GM23338 (cell line): ENCODE measurements around the gene DROSHA. TPM values are rescaled to one million over a fixed set of nuclear protein-coding genes. Genes with fewer than 3 reads are reported as not detected.
A peak's percentile ranks its signal among the peaks of the same experiment; 100 is the strongest.

Source experiments
- ATAC-seq: fragments of 200-7000 bp; cut with Tn5 transposase; 3 replicates; pipeline ENCODE4 v1.9.1; 2020
- DNase-seq: peaks from one replicate; pipeline ENCODE4 v3.0.0-alpha.2; 2015; ENCODE audit warnings: low spot score
- H2AFZ ChIP-seq: fragments of 200-600 bp; sonication (generic); 2 replicates; pipeline ENCODE4 v1.8.0; 2016; ENCODE audit warnings: antibody characterized with exemption, mild to moderate bottlenecking, moderate library complexity
- H3F3A ChIP-seq: fragments of 200-600 bp; sonication (generic); replicated peaks from 2 replicates; pipeline ENCODE4 v1.8.0; 2017; ENCODE audit warnings: antibody characterized with exemption, mixed run types, low read depth
- H3K27ac ChIP-seq: fragments of 200-600 bp; sonication (generic); 2 replicates; pipeline ENCODE4 v1.6.1; 2016; ENCODE audit warnings: low read depth
- H3K27me3 ChIP-seq: fragments of 200-600 bp; sonication (generic); 2 replicates; pipeline ENCODE4 v1.8.0; 2016; ENCODE audit warnings: mild to moderate bottlenecking, mixed run types, moderate library complexity; ENCODE audit not compliant: insufficient read depth
- H3K36me3 ChIP-seq: fragments of 200-600 bp; sonication (generic); 2 replicates; pipeline ENCODE4 v1.8.0; 2016; ENCODE audit warnings: mild to moderate bottlenecking; ENCODE audit not compliant: insufficient read depth
- H3K4me1 ChIP-seq: fragments of 200-600 bp; sonication (generic); 2 replicates; pipeline ENCODE4 v1.8.0; 2016; ENCODE audit warnings: mild to moderate bottlenecking, moderate library complexity; ENCODE audit not compliant: insufficient read depth
- H3K4me2 ChIP-seq: fragments of 200-600 bp; sonication (generic); 2 replicates; pipeline ENCODE4 v1.7.1; 2017; ENCODE audit warnings: mixed run types
- H3K4me3 ChIP-seq: fragments of 200-600 bp; sonication (generic); 2 replicates; pipeline ENCODE4 v1.6.1; 2016; ENCODE audit warnings: mixed run types
- H3K79me2 ChIP-seq: fragments of 200-600 bp; sonication (generic); replicated peaks from 2 replicates; pipeline ENCODE4 v1.8.0; 2017; ENCODE audit warnings: mild to moderate bottlenecking; ENCODE audit not compliant: insufficient read depth
- H3K9me2 ChIP-seq: fragments of 200-600 bp; sonication (generic); 2 replicates; pipeline ENCODE4 v1.8.0; 2017; ENCODE audit not compliant: insufficient read depth
- H4K20me1 ChIP-seq: fragments of 200-600 bp; sonication (generic); replicated peaks from 2 replicates; pipeline ENCODE4 v1.8.0; 2017; ENCODE audit warnings: mild to moderate bottlenecking; ENCODE audit not compliant: insufficient read depth
- H3K27ac Mint-ChIP-seq: 2 replicates; pipeline ENCODE4 v1.8.0; 2020; ENCODE audit warnings: inconsistent platforms, mild to moderate bottlenecking, moderate library complexity, mixed read lengths
- H3K27me3 Mint-ChIP-seq: 3 replicates; pipeline ENCODE4 v1.8.0; 2022; ENCODE audit warnings: low read depth, mild to moderate bottlenecking, moderate library complexity, mixed read lengths, inconsistent platforms; ENCODE audit not compliant: insufficient read depth, poor library complexity
- H3K36me3 Mint-ChIP-seq: 3 replicates; pipeline ENCODE4 v1.8.0; 2021; ENCODE audit warnings: low read depth, mild to moderate bottlenecking, inconsistent platforms, moderate library complexity, mixed read lengths
- H3K4me1 Mint-ChIP-seq: 3 replicates; pipeline ENCODE4 v1.8.0; 2020; ENCODE audit warnings: mild to moderate bottlenecking, inconsistent platforms, mixed read lengths
- H3K4me3 Mint-ChIP-seq: 3 replicates; pipeline ENCODE4 v1.8.0; 2021; ENCODE audit warnings: moderate library complexity, mild to moderate bottlenecking, inconsistent platforms, mixed read lengths
- H3K9me3 Mint-ChIP-seq: 3 replicates; pipeline ENCODE4 v1.8.0; 2020; ENCODE audit warnings: moderate library complexity, mild to moderate bottlenecking, inconsistent platforms, mixed read lengths
- CREB1 ChIP-seq: fragments of 250-450 bp; sonication (Bioruptor Pico); IDR thresholded peaks from 2 replicates; pipeline ENCODE4 v1.5.0; 2020; ENCODE audit warnings: low read depth, mild to moderate bottlenecking, moderate library complexity
- EZH2 ChIP-seq: fragments of 200-600 bp; sonication (generic); IDR thresholded peaks from one replicate; pipeline ENCODE4 v1.8.0; 2017; ENCODE audit warnings: antibody characterized with exemption, mild to moderate bottlenecking, low read depth; ENCODE audit not compliant: unreplicated experiment
- EZH2phosphoT487 ChIP-seq: fragments of 200-600 bp; sonication (generic); IDR thresholded peaks from one replicate; pipeline ENCODE4 v1.8.1; 2018; ENCODE audit warnings: antibody characterized with exemption; ENCODE audit not compliant: unreplicated experiment
- JUNB ChIP-seq: IDR thresholded peaks from one replicate; pipeline ENCODE4 v1.6.1; 2016; ENCODE audit warnings: antibody characterized with exemption; ENCODE audit not compliant: unreplicated experiment
- STAT1 ChIP-seq: IDR thresholded peaks from one replicate; pipeline ENCODE4 v1.6.1; 2016; ENCODE audit warnings: antibody characterized with exemption; ENCODE audit not compliant: unreplicated experiment
- ZNF114 ChIP-seq: fragments of 250-450 bp; sonication (Bioruptor Pico); IDR thresholded peaks from 2 replicates; pipeline ENCODE4 v1.5.0; 2020; ENCODE audit warnings: mild to moderate bottlenecking, moderate library complexity
- ZNF331 ChIP-seq: fragments of 250-450 bp; sonication (Bioruptor Pico); IDR thresholded peaks from 2 replicates; pipeline ENCODE4 v1.5.0; 2020; ENCODE audit warnings: low read depth, mild to moderate bottlenecking, moderate library complexity
- polyA plus RNA-seq: library from polyadenylated mRNA; unstranded; fragments of >200 nt; fragmentation: Nextera tagmentation; extraction: Ambion mirVana; gene quantifications from 2 replicates; pipeline ENCODE4 v1.2.1, GENCODE V29; 2016
- total RNA-seq: library from RNA; depleted of rRNA; stranded (reverse); fragments of >200 nt; shearing (Covaris generic); gene quantifications from 2 replicates; pipeline ENCODE4 v1.2.3, GENCODE V29; 2014
- TF ChIP-seq, protein P1 (sequence below), 2 experiments: fragments of 200-600 bp in 1 of 2; sonication (generic) in 1 of 2; conservative IDR thresholded peaks; 2 replicates each; pipeline versions ENCODE4 v1.5.1 to v1.6.1; 2016 to 2017; ENCODE audit warnings: antibody characterized with exemption in 2 of 2, low read depth in 2 of 2, mild to moderate bottlenecking in 2 of 2, moderate library complexity in 1 of 2
- TF ChIP-seq, protein P2 (sequence below): IDR thresholded peaks from 2 replicates; pipeline ENCODE4 v1.6.1; 2016; ENCODE audit warnings: antibody characterized with exemption
- TF ChIP-seq, protein P3 (sequence below): IDR thresholded peaks from one replicate; pipeline ENCODE4 v1.6.1; 2018; ENCODE audit warnings: antibody characterized with exemption; ENCODE audit not compliant: unreplicated experiment

The DROSHA gene
- total and polyA plus RNA-seq, 2 experiments from 2014 or later: 70.6 to 87.8 TPM

DNA sequence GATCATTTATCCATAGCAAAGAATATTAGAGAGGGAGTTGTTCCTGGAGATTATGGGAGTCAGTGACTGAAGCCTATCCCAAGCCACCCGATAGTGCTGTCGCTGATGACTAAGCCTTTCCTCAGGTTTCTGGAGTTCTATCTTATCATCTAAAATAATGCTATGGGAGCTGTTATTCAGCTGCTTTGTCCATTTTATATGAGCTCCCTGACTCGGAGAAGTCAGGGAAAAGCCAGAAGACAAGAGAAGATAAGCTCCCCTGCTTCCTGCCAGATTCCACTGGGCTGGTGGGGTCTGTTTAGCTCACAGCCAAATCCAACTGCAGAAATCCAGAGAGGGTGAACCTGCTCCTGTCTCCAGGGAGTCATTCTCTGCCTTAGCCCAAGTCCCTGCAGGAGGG, 148.2 kb downstream of the DROSHA start:
- Mint-ChIP-seq H3K27ac (no peak overlapping the region), H3K9me3 (peaks cover 24% of the 10 kb centered on the region), H3K4me1 (peaks cover 25% of the 10 kb centered on the region), H3K4me3 (no peak overlapping the region), H3K27me3 (peaks cover 4% of the 10 kb centered on the region), H3K36me3 (peaks cover 16% of the 10 kb centered on the region)
- H3K79me2 ChIP-seq: no peaks in the 10 kb centered on the region
- H3K27ac ChIP-seq: no peak overlapping the region
- H2AFZ ChIP-seq: 0 out of 2 replicates have a peak overlapping the region, but pooled peaks have one; percentile 65
- no peaks in the 10 kb centered on the region for H3F3A ChIP-seq
- H3K27me3 ChIP-seq: no peaks in the 10 kb centered on the region
- peaks cover 17% of the 10 kb centered on the region for H3K4me1 ChIP-seq
- no peak overlapping the region for H3K4me2 ChIP-seq
- ATAC-seq (no peak; the same call in 2 of the 3 replicates), DNase-seq (no peak)
- no peaks in the 10 kb centered on the region for H3K9me2 ChIP-seq
- H3K36me3 ChIP-seq: 0 out of 2 replicates have a peak, but pooled peaks cover 6% of the 10 kb centered on the region
- TF ChIP-seq, protein P1, sequence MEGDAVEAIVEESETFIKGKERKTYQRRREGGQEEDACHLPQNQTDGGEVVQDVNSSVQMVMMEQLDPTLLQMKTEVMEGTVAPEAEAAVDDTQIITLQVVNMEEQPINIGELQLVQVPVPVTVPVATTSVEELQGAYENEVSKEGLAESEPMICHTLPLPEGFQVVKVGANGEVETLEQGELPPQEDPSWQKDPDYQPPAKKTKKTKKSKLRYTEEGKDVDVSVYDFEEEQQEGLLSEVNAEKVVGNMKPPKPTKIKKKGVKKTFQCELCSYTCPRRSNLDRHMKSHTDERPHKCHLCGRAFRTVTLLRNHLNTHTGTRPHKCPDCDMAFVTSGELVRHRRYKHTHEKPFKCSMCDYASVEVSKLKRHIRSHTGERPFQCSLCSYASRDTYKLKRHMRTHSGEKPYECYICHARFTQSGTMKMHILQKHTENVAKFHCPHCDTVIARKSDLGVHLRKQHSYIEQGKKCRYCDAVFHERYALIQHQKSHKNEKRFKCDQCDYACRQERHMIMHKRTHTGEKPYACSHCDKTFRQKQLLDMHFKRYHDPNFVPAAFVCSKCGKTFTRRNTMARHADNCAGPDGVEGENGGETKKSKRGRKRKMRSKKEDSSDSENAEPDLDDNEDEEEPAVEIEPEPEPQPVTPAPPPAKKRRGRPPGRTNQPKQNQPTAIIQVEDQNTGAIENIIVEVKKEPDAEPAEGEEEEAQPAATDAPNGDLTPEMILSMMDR (conservative IDR thresholded peaks at IDR 0.05; ENCODE audit: low read depth in 2 of 2): no peak
- TF ChIP-seq, protein P2, sequence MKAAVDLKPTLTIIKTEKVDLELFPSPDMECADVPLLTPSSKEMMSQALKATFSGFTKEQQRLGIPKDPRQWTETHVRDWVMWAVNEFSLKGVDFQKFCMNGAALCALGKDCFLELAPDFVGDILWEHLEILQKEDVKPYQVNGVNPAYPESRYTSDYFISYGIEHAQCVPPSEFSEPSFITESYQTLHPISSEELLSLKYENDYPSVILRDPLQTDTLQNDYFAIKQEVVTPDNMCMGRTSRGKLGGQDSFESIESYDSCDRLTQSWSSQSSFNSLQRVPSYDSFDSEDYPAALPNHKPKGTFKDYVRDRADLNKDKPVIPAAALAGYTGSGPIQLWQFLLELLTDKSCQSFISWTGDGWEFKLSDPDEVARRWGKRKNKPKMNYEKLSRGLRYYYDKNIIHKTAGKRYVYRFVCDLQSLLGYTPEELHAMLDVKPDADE: no peak
- no peak for TF ChIP-seq JUNB
- no peak for TF ChIP-seq ZNF331 (CRISPR knock-in tag)
- TF ChIP-seq EZH2phosphoT487: no peak
- no peak for TF ChIP-seq ZNF114 (CRISPR knock-in tag)
- no peaks in the 10 kb centered on the region for H4K20me1 ChIP-seq
- H3K4me3 ChIP-seq: no peak overlapping the region

DNA sequence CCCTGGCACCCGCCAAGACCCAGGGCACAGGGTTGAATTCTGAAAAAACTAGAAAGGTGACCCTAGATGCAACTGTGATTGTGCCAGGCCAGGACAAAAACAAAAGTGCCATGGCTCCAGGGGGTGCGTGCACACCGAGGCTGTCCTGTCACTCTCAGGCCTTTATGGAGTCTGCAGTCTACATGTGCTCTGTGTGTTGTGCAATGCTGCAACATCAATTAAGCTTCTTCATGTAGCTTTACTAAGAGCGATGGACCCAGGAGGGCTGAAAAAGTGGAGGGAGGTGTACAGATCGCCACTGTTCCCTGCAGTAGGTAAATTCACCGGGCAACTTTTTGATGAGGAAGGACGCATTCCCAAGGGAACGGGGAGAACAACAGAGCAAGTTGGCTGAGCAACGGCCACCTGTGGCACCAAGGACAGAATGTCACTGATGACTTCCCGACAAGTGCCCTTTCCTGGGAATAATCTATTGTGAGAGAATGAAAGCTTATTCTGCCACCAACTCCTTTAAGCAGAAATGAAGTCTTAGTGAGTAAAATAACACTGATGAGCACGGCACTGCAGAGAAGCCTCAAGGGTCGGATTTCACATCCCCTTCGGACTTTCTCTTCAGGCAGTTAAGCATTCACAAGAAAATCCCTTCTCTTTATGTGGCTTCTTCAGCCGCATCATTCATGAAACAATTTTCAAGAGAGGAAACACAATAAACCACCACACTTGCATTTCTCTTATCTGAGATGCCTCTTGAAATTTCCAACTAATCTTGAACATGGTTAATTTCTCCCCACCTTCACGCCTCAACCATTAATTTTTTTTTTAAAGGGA, 149.6 kb downstream of the DROSHA start:
- DNase-seq: peak; percentile 35
- Mint-ChIP-seq H3K4me3 (no peak overlapping the region), H3K4me1 (peaks cover 25% of the 10 kb centered on the region), H3K9me3 (peaks cover 9% of the 10 kb centered on the region; the same call in 2 of the 3 replicates), H3K27me3 (peaks cover 4% of the 10 kb centered on the region), H3K36me3 (peaks cover 3% of the 10 kb centered on the region; the same call in 2 of the 3 replicates), H3K27ac (no peak overlapping the region)
- Histone ChIP-seq H3K4me1 (peaks cover 17% of the 10 kb centered on the region), H3K79me2 (no peaks in the 10 kb centered on the region), H3K27me3 (no peaks in the 10 kb centered on the region), H3K9me2 (no peaks in the 10 kb centered on the region), H3K27ac (no peak overlapping the region), H4K20me1 (no peaks in the 10 kb centered on the region), H3K4me2 (peak overlapping the region; percentile 30), H2AFZ (peak overlapping the region; percentile 64), H3F3A (no peaks in the 10 kb centered on the region), H3K4me3 (no peak overlapping the region), H3K36me3 (0 out of 2 replicates have a peak, but pooled peaks cover 4% of the 10 kb centered on the region)
- ATAC-seq: peak; percentile 62
- TF ChIP-seq ZNF114 (CRISPR knock-in tag) (no peak), STAT1 (no peak), EZH2 (no peak), ZNF331 (CRISPR knock-in tag) (no peak), EZH2phosphoT487 (no peak), CREB1 (no peak)
- TF ChIP-seq, protein P1 (conservative IDR thresholded peaks at IDR 0.05; ENCODE audit: low read depth in 2 of 2): no peak
- TF ChIP-seq, protein P3, sequence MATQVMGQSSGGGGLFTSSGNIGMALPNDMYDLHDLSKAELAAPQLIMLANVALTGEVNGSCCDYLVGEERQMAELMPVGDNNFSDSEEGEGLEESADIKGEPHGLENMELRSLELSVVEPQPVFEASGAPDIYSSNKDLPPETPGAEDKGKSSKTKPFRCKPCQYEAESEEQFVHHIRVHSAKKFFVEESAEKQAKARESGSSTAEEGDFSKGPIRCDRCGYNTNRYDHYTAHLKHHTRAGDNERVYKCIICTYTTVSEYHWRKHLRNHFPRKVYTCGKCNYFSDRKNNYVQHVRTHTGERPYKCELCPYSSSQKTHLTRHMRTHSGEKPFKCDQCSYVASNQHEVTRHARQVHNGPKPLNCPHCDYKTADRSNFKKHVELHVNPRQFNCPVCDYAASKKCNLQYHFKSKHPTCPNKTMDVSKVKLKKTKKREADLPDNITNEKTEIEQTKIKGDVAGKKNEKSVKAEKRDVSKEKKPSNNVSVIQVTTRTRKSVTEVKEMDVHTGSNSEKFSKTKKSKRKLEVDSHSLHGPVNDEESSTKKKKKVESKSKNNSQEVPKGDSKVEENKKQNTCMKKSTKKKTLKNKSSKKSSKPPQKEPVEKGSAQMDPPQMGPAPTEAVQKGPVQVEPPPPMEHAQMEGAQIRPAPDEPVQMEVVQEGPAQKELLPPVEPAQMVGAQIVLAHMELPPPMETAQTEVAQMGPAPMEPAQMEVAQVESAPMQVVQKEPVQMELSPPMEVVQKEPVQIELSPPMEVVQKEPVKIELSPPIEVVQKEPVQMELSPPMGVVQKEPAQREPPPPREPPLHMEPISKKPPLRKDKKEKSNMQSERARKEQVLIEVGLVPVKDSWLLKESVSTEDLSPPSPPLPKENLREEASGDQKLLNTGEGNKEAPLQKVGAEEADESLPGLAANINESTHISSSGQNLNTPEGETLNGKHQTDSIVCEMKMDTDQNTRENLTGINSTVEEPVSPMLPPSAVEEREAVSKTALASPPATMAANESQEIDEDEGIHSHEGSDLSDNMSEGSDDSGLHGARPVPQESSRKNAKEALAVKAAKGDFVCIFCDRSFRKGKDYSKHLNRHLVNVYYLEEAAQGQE: no peak
